GM21360 (cell line): ENCODE measurements around the gene NPAS2.

Experiments used
- ATAC-seq: cut with Tn5 transposase; IDR thresholded peaks from one replicate; pipeline ENCODE4 v1.9.1; 2021; ENCODE audit warnings: mild to moderate bottlenecking, moderate library complexity; ENCODE audit not compliant: unreplicated experiment

Gene NPAS2

DNA sequence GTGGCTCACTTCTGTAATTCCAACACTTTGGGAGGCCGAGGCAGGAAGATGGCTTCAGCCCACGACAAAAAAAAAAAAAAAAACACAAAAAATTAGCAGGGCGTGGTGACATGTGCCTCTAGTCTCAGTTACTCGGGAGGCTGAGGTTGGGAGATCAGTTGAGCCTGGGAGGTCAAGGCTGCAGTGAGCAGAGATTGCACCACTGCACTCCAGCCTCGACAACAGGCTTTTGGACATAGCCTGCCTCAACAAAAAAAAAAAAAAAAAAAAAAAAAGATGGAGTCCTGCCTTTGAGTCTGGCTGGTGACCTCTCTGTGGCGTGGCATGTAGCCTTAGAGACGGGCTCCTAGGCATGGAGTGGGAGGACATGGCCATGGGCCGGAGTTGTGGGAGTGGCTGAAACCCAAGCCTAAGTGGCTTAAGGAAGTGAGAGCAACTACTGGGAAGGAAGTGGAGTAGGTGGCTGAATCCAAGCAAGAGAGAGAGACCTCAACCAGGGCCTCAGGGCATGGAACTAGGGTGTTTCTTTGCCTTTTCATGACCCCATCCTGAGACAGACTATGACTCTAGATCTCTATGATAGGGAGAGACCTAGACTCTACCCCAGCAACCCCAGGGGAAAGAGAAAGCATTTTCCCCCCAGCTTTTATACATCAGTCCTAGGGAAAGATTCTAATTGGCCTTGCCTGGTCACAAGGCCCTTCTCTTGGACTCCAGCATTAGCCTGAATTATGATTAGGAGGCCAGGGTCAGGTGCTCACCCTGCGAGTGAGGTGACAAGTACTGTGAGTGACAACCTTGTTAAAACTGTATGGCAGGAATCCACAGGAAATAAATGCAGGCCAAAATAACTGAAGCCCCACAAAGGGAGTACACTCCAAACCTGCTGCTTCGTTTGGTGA lies 34.2 kb downstream of the NPAS2 start:
- ATAC-seq, result no peak

DNA sequence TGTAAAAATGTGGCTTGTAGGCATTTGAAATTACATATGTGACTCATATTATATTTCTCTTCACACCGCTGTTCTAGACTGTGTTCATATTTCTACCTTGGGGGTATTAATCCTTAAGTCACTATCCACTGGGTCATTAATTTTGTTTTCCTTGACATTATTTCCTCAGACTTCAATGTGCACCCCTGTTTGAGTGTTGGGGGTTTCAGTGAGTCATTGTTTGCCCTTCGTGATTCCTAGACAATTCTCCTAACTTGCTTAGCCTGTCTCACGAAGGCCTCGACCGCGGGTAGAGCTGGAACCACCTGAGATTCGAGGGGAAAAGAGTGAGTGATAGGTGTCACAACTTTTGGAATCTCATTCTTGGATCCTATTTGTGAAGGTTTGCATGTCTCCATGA lies 35.1 kb downstream of the NPAS2 start:
- ATAC-seq, result no peak

- no peak for ATAC-seq
These were observed 35.7 kb downstream of the NPAS2 start for GRCh38 chr2:100855606-100856005.

DNA sequence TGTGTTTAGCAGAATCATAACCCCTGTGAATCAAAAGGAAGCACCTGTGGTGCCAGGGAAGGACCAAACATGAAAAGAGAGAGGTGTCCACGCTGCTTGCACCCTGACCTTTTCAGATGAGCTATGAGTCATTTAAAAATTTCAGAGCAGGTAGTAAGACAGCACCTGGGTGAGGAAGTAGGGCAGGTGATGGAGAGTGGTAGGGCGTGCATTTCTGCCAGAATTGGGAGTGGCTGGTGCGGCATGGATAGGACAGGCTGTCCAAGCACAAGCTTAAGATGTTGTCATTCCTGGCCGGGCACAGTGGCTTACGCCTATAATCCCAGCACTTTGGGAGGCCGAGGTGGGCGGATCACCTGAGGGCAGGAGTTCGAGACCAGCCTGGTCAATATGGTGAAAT lies 36.8 kb downstream of the NPAS2 start:
- ATAC-seq, result no peak

DNA sequence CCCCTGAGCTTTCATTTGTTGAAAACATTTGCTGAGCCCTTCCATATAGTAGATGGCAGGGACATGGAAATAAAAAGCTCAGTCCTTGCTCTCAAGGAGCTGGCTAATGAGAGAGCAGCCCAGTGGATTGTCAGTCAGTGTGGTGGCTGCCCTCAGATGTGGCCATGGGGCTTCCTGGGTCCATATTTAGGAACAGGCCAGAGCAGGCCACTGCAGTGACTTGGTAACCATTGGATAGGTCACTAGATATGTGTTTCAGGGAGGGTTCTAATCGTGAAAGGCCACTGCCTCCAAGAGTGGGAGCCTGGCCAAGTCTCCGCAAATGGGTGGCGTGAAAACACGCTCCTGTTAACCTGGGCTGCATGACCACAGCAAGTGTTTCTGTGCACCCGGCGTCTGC lies 37.4 kb downstream of the NPAS2 start:
- no peak for ATAC-seq

GRCh38 chr2:100857915-100858314 lies 38.0 kb downstream of the NPAS2 start:
- no peak for ATAC-seq

- no peak for ATAC-seq
These were observed 40.0 kb downstream of the NPAS2 start for GRCh38 chr2:100859902-100860301.

DNA sequence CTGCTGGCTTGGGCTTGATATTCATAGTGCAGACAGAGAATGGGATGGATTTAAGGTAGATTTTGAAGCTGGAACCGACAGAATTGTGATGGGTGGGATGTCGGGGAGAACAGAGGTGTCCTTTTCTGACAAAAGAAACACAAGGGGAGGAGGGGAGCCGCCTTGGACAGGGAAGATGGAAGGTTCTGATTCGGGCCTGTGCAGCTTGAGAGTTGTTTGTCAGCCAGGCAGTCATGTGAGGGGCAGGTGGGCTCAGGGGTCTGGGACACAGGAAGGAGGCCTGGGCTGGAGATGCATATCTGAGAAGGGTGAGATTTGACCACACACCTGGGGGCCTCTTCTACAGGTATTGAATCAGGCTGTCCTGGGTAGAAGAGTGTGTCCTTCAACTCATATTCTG lies 41.4 kb downstream of the NPAS2 start:
- no peak for ATAC-seq

DNA sequence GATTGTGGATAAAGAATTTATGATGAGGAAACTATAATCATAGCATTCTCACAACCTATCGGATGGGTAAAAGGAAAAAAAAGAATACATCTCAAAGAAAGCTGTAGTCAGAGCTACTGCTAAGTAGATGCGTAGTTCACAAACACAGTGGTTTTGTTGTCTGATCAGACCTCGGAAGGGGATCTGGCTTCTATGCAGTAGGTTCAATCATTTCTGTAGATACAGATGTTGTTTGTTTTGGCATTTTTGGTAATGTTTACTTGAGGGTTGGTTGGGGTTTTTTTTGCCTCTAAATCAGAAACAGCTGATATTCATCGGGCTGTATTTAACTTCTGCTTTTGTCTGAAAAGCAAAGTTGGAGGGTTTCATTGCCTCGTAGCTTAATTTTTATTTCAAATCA lies 42.1 kb downstream of the NPAS2 start:
- no peak for ATAC-seq

DNA sequence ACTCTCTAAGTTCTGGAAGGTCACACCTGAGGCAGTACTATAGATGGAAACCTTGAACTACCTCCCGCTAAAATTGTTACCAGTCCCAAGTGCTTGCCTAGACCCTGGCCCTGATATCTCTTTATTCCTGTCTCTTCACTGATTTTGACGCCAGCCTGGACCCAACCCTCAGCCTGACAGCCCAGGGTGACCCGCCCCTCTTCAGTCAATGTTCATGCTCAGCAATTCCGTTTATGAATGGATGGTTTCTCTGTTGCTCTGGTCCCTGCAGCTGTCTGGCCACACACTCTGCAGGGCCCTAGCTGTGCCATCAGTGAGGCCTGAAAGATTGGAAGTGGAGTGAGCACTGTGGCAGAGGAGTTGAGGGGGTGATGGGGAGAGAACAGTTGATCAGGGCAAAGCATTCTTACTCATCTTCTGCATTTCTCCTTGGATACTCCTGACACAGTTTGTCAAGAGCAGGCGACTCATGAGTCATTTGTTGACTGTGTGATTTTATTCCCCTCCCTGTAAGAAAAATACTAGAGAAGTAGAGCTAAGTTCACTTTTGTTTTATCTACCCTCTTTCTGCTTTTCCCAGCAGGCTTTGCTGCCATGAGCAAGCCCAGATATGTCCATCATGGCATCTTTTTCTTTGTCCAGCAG lies 46.0 kb downstream of the NPAS2 start:
- ATAC-seq, result no peak

DNA sequence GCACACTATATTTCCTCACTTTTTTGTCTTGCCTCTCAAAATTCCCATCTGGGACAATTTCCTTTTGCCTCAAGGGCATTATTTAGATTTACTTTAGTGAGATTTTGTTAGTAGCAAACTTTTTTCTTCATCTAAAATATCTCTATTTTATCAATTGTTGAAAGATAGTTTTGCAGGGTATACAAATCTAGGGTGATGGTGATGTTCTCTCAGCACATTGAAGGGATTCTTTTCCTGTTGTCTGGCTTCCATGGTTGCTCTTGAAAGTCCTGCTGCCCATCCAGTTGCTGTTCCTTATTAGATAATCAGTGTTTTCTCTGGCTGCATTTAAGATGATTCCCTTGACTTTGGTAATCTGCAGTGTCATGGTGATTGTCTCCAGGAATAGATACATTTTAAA lies 48.1 kb downstream of the NPAS2 start:
- ATAC-seq, result no peak

- no peak for ATAC-seq
These were observed 49.2 kb downstream of the NPAS2 start for GRCh38 chr2:100869120-100869519.

DNA sequence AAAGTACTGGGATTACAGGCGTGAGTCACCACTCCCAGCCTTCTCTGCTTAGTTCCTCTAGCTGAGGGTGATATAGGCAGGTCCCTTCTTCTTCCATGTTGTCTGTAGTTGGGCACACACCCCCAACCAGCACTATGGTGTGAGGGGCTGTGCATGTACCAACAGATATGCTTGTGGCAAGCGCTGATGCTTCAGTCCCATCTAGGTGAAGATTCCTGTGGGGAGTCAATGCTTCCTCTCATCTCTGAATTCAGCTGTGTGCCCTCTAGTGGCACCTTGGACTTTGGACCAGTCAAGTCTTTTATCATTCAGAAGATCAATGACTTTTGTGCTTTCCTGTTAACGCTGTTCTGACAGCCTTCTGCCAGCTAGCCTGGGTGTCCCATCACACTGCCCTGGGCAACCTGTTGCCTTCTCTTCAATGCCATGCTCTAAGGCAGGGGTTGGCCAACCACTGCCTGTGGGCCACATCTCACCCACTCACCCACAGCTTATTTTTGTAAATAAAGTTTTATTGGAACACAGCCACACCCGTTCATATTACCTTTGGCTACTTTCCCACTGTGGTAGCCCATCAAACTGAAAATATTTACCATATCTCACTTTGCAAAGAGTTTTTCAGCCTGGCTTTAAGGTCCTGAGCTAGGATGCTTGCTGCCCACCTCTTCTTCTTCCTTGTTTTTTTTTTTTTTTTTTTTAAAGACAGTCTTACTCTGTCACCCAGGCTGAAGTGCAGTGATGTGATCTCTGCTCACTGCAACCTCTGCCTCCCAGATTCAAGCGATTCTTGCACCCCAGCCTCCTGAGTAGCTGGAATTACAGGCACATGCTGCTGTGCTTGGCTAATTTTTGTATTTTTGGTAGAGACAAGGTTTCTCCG lies 51.0 kb downstream of the NPAS2 start:
- ATAC-seq, result no peak

DNA sequence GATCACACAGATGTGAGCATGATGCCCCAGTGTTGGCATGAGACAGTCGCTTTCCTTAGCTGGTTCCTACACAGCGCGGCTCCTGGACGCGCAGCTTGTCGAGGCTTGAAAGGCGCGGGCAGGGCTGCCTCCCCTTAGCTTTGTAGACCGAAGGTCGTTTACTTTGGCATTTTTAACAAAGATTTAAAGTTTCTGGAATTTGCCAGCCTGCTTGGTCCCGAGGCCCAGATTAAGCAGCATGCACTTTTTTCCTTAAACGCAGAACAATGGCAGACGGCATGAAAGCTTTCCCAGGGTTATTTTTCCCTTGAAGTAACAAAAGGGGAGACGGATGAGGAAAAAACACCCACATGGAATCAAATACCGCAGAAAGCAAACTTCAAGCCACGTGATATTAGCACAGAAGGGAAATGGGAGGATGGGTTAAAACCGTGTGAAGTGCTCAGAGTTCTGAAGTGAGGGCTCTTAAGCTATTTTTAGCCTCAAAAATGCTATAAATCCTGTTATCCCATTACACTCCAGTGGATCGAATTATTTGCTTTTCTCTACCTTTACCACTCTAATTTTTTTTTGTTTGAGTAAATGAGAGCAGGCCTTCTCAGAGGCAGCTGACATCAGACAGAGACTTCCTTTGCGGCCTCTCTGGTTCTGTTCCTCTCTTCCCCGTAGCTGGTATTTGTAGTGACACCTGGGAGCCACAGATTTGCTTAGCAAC lies 55.7 kb downstream of the NPAS2 start:
- ATAC-seq, result no peak

GRCh38 chr2:100876231-100876860 lies 56.4 kb downstream of the NPAS2 start:
- no peak for ATAC-seq

DNA sequence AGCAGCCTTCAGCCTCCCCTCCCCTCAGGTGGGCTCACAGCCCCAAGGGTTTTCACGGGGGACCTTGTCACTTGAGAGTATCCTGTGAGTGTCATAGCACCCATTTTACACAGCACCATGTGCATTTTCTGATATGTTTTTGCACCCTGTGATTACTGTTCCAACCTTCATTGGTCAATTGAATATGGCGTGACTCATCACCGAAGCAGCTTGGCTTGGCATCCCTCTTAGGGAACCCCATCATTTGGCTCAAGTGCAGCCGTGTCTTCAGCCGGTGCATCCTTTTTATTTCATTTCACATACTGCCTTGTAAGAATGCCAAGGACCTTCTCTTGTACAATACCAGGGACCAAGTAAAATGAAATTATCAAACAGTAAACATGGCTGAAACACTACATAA lies 57.6 kb downstream of the NPAS2 start:
- ATAC-seq, result no peak

DNA sequence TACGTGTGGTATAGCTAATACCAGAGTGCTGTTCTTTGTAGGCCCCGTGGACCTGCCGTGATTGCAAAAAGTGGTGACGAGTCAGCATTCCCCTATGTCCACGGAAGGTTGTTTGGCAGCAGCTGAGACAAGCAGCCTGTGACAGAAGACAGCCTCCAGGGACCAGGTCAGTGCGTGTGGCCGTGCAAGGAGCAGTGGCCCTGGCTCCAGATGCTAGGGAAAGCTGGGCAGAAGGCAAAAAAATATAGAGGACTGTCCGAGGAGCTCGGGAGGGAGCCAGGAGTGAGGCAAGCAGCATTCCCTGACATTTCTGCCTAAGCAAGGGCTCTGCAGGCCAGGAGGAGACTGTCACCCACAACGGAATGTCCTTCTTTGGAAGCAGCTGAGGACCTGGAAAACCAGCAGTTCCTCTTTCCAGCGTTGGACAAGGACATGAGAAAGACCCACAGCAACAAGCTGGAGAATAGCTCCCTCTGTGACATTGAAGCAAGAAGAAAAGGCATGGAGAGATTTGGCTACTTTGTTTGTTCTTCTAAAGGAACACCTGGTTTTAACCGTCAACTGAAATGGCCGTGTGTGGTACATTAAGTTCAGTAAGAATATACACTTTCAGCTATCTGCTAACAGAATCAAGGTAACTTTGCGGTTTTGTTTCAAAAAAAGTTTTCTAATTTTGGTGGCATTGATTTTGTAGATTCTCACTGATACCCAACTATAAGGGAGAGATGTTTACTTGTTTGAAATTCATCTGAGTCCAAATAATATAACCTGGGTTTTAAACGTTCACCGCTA lies 58.3 kb downstream of the NPAS2 start:
- no peak for ATAC-seq

GRCh38 chr2:100879296-100879695 lies 59.4 kb downstream of the NPAS2 start:
- ATAC-seq, result no peak

- no peak for ATAC-seq
These were observed 60.1 kb downstream of the NPAS2 start for GRCh38 chr2:100880036-100880435.

- ATAC-seq, result no peak
These were observed 60.8 kb downstream of the NPAS2 start for GRCh38 chr2:100880730-100881129.
